Right lobe of liver (tissue), 6 donors: ENCODE measurements around the gene ARL6IP5. TPM values are rescaled to one million over a fixed set of nuclear protein-coding genes. Genes with fewer than 3 reads are reported as not detected.

Experiments
- ATAC-seq, 4 donors: fragments of 200-7000 bp; cut with Tn5 transposase; one replicate each; pipeline ENCODE4 v1.9.1; 2020; ENCODE audit warnings: mild to moderate bottlenecking in 4 of 4, moderate library complexity in 4 of 4
- DNase-seq, 3 donors: peaks; one replicate each; pipeline ENCODE4 v3.0.0-alpha.2; 2020
- H3K27ac ChIP-seq, 3 donors: fragments of 200-600 bp; one replicate each; pipeline ENCODE4 v1.8.0; 2022
- H3K27me3 ChIP-seq, 2 donors: fragments of 200-600 bp; one replicate each; pipeline ENCODE4 v1.8.0; 2022
- H3K36me3 ChIP-seq, 4 donors: fragments of 200-600 bp; sonication (generic) in 1 of 4; one replicate each; pipeline versions ENCODE4 v1.5.1 to v1.8.0; 2017 to 2022; ENCODE audit warnings: control low read depth in 1 of 4
- H3K4me1 ChIP-seq, 4 donors: fragments of 200-600 bp; sonication (generic) in 1 of 4; one replicate each; pipeline versions ENCODE4 v1.5.1 to v1.8.0; 2017 to 2022; ENCODE audit warnings: control low read depth in 1 of 4
- H3K4me3 ChIP-seq, 3 donors: fragments of 200-600 bp; one replicate each; pipeline ENCODE4 v1.8.0; 2022
- H3K9me3 ChIP-seq, 4 donors: fragments of 200-600 bp; sonication (generic) in 1 of 4; one replicate each; pipeline versions ENCODE4 v1.5.1 to v1.8.0; 2017 to 2022; ENCODE audit warnings: control low read depth in 1 of 4
- POLR2A ChIP-seq: fragments of 450-650 bp; IDR thresholded peaks from one replicate; pipeline ENCODE4 v1.6.1; 2017; ENCODE audit warnings: antibody characterized with exemption, mild to moderate bottlenecking
- WGBS: methylation state at CpG from one replicate; pipeline ENCODE4 v1.1.6; 2018; ENCODE audit warnings: low coverage, low lambda C conversion rate; ENCODE audit not compliant: insufficient coverage; ENCODE audit errors: missing lambda C conversion rate; 5-methylcytosine and 5-hydroxymethylcytosine counted together
- intact Hi-C, 2 donors: fragments of 100-400 bp; cut with DNase I; formaldehyde crosslinking; loops; one replicate each; pipeline versions ENCODE4 v1.11.2 to v1.14.1; 2022
- long read RNA-seq: library from polyadenylated mRNA; unstranded; transcript quantifications from one replicate; pipeline ENCODE4 v2.0.0, GENCODE V29; 2019
- total RNA-seq, 6 experiments: library from RNA; depleted of rRNA in 2 of 6; stranded (reverse); fragments of >200 nt in 2 of 6; fragmentation: NEBNext Ultra II Directional in 3 of 6; extraction: Animal tissue kit (Norgen Biotek cat#: 25700) in 3 of 6; gene quantifications; one replicate each; pipeline versions ENCODE4 v1.1.0 to v1.2.4, GENCODE V29; 2016 to 2023
- TF ChIP-seq, protein P1 (sequence below), 4 donors: fragments of 200-600 bp in 3 of 4; fragments of 450-650 bp in 1 of 4; IDR thresholded peaks; one replicate each; pipeline versions ENCODE4 v1.5.1 to v1.8.0; 2016 to 2022; ENCODE audit warnings: antibody characterized with exemption in 4 of 4, mild to moderate bottlenecking in 2 of 4
- donor health status: DM: no; HTN: yes; CAD: no.
- donor health status: DM: no; HTN: no; CAD: no.
- donor health status: DM: no; HTN: no; CAD: no.
- donor health status: DM: no; HTN: yes; CAD: no.
- donor health status: DM: no; HTN: yes; CAD: no.

The ARL6IP5 gene, protein sequence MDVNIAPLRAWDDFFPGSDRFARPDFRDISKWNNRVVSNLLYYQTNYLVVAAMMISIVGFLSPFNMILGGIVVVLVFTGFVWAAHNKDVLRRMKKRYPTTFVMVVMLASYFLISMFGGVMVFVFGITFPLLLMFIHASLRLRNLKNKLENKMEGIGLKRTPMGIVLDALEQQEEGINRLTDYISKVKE
- 10 to 100 TPM; 25.6 to 48.8 (median 36.3) TPM for total RNA-seq
- long read RNA-seq, transcript ARL6IP5-201 (3 exons, 2,101 nt) = major isoform, 43 of 48 reads
- long read RNA-seq, partial matches to known transcripts = 2 of 48 reads
- long read RNA-seq, other reads (novel, unspliced or antisense) = 3 of 48 reads

DNA sequence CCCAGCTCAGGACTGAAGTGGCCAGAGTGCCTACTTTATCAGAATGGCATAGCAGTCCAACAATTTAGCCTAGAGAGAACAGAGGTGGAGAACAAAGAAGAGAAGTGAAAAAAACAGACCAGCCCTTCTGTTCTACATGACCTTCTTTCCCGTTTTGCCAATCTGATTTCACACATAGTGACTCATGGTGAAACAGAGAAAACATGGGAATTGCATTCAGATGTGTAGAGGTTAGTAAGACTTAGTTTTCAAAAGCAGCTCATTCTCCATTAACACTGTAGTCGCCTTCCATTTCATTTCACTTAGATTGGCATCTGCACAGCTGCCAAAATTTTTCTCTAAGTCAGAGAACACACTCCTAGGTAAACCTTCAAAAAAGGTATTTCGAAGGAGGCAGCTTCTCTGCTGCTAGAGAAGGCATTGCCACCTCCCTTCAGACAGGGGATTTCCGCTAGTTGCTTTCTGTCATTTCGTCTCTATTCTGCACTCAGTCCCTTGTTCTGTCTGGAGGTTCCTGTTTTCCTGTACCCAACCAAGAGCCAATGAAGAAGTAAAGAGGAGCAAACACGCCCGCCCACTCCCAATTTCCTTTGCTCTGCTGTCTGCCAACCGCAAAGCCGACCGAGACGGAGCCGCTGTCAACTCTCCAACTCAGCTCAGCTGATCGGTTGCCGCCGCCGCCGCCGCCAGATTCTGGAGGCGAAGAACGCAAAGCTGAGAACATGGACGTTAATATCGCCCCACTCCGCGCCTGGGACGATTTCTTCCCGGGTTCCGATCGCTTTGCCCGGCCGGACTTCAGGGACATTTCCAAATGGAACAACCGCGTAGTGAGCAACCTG lies at the start of gene ARL6IP5:
Gene ARL6IP5 (plus strand): TSS at position 612 of the 842 bp plus-strand sequence. CDS start 111 bp downstream, at position 723.
- DNase-seq (peak; percentile 94 to 95 (median 95)), ATAC-seq (peak; percentile 73 to 83 (median 80))
- H3K4me1 ChIP-seq = peaks cover 0 to 42% (median 13%) of the 10 kb centered on the region in 4 donors
- peak within 1 kb of the TSS; percentile 88 to 93 (median 89) for H3K27ac ChIP-seq
- intact Hi-C loops = no loop called here
- no peaks in the 10 kb centered on the region for H3K27me3 ChIP-seq
- WGBS = 1% methylated on average over 29 of the region's 32 CpGs
- no peaks in the 10 kb centered on the region for H3K9me3 ChIP-seq
- H3K36me3 ChIP-seq = no peaks in the 10 kb centered on the region
- peak within 1 kb of the TSS; percentile 71 to 98 (median 87) for H3K4me3 ChIP-seq
- peak; percentile 65 for TF ChIP-seq POLR2A
- TF ChIP-seq, protein P1, sequence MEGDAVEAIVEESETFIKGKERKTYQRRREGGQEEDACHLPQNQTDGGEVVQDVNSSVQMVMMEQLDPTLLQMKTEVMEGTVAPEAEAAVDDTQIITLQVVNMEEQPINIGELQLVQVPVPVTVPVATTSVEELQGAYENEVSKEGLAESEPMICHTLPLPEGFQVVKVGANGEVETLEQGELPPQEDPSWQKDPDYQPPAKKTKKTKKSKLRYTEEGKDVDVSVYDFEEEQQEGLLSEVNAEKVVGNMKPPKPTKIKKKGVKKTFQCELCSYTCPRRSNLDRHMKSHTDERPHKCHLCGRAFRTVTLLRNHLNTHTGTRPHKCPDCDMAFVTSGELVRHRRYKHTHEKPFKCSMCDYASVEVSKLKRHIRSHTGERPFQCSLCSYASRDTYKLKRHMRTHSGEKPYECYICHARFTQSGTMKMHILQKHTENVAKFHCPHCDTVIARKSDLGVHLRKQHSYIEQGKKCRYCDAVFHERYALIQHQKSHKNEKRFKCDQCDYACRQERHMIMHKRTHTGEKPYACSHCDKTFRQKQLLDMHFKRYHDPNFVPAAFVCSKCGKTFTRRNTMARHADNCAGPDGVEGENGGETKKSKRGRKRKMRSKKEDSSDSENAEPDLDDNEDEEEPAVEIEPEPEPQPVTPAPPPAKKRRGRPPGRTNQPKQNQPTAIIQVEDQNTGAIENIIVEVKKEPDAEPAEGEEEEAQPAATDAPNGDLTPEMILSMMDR (IDR thresholded peaks at IDR 0.05) = no peak

DNA sequence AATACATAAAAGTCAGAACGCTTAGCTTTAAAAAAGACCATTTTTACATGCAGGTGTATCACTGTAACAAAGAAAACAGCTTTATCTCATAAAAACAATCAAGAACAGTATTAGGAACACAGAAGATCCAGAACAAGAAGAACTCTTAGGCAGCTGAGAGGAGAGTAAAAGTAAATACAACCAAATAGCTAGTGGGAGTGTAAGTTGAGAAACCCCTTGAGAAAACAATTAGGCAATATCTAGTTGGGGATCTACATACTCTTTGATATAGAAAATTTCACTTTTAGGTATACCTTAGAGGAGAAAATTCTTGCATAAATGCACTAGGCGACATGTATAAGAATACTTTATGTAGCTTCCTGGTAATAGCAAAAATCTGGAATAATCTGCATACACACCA lies 40.1 kb upstream of the ARL6IP5 start:
- intact Hi-C loops = no loop called here

DNA sequence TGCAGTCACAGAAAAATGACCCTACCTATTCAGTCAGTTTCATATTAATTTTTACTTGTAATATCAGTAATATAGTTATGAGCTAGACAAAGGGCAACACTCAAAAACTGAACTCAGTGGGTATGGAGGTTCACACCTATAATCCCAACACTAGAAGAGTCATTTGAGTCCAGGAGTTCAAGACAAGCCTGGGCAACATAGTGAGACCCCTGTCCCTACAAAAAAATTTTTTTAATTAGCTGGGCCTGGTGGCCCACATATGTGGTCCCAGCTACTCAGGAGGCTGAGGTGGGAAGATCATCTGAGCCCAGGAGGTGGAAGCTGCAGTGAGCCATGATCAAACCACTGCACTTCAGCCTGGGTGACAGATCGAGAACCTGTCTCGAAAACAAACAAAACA lies 35.7 kb upstream of the ARL6IP5 start:
- intact Hi-C loops = no loop called here
- Histone ChIP-seq H3K4me1 (peaks cover 0 to 22% (median 7%) of the 10 kb centered on the region in 4 donors), H3K4me3 (no peak overlapping the region), H3K36me3 (peaks cover 0 to 38% (median 6%) of the 10 kb centered on the region in 4 donors), H3K27ac (no peak overlapping the region), H3K9me3 (no peaks in the 10 kb centered on the region), H3K27me3 (no peaks in the 10 kb centered on the region)
- ATAC-seq = no peak
- TF ChIP-seq, protein P1 (IDR thresholded peaks at IDR 0.05) = no peak
- TF ChIP-seq POLR2A = no peak
- WGBS = no CpG with 5 or more reads among the region's 2 CpGs
- no peak for DNase-seq

More for the DNA sequence above, 40.1 kb upstream of the ARL6IP5 start:
- TF ChIP-seq POLR2A = no peak
- TF ChIP-seq, protein P1 (IDR thresholded peaks at IDR 0.05) = no peak
- Histone ChIP-seq H3K36me3 (peaks cover 3 to 66% (median 27%) of the 10 kb centered on the region in 4 donors), H3K9me3 (no peaks in the 10 kb centered on the region), H3K27me3 (no peaks in the 10 kb centered on the region), H3K4me3 (no peak overlapping the region), H3K27ac (no peak overlapping the region), H3K4me1 (peaks cover 0 to 6% (median 1%) of the 10 kb centered on the region in 4 donors)
- WGBS = 81% methylated on average over 2 of the region's 2 CpGs
- ATAC-seq (no peak), DNase-seq (no peak)

DNA sequence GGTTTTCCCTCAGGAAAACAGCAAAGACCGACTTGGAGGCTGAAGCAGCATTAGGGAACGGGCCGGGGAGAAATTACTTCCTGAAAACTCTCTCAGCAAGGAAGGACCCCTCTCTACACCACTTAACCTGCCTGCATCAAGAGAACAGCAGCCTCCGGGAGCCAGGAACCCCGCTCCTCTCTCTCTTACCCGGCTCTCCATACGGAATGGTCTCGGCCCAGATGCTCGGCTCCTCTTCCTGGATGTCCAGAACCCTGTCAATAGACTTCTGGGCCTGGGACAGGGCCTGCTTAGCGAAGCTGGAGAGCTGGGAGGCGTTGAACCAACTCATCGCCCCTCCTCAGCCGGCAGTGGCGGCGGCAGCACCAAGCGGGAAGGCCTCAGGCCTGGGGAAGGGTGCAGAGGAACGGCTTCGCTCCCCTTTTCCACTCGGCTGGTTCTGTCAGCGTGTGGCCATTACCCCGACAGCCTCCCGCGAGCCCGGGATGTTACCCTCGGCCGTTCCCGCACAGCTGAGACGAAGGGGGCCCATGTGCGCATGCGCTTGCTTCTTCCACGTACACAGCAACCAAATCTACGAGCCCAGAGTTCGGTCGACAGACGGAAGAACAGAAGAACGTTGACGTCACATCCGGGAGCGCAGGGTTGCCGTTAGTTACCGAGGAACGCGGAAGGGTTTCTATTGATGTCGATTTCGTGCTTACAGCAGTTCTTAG lies 32.8 kb upstream of the ARL6IP5 start, which contains the start of gene TMF1:
Gene TMF1 (minus strand): TSS at position 578 of the 716 bp plus-strand sequence. CDS start 247 bp downstream, at position 331.
- Histone ChIP-seq H3K27me3 (no peaks in the 10 kb centered on the region), H3K4me1 (peaks cover 0 to 19% (median 7%) of the 10 kb centered on the region in 4 donors), H3K4me3 (peak within 1 kb of the TSS; percentile 54 to 86 (median 76)), H3K36me3 (peaks cover 0 to 38% (median 12%) of the 10 kb centered on the region in 4 donors), H3K27ac (peak within 1 kb of the TSS; percentile 88 to 95 (median 90)), H3K9me3 (no peaks in the 10 kb centered on the region)
- DNase-seq = peak; percentile 98 to 99 (median 98)
- 3% methylated on average over 13 of the region's 45 CpGs for WGBS
- TF ChIP-seq, protein P1 (IDR thresholded peaks at IDR 0.05) = no peak
- peak; percentile 75 for TF ChIP-seq POLR2A
- intact Hi-C loops = no loop called here
- peak; percentile 97 to 98 (median 97) for ATAC-seq
